Measurements from ENCODE around the gene RBMS2.
"Not testable (repeated sequence)": the region's sequence is repeated elsewhere in the genome, so short reads cannot be mapped to it uniquely, and the experiment has no call there.

The RBMS2 gene

GRCh38 chr12:56568146-56568545, 46.5 kb downstream of the RBMS2 start:
- Histone ChIP-seq H3K9me3 (ENCODE audit: control insufficient read depth, low read length) (no peaks in the 10 kb centered on the region), H3K27me3 (ENCODE audit: control insufficient read depth, insufficient read depth, low read length) (no peaks in the 10 kb centered on the region), H3K36me3 (ENCODE audit: control insufficient read depth, insufficient read depth, low read length) (no peaks in the 10 kb centered on the region), H3K4me3 (ENCODE audit: low read length) (no peak overlapping the region), H3K4me1 (ENCODE audit: control insufficient read depth, insufficient read depth, low read length) (peaks cover 11% of the 10 kb centered on the region), H3K9ac (ENCODE audit: low read length) (no peak overlapping the region)

- Histone ChIP-seq H3K27me3 (ENCODE audit: control insufficient read depth, insufficient read depth, low read length) (no peaks in the 10 kb centered on the region), H3K36me3 (ENCODE audit: control insufficient read depth, insufficient read depth, low read length) (no peaks in the 10 kb centered on the region), H3K4me1 (ENCODE audit: control insufficient read depth, insufficient read depth, low read length) (peaks cover 6% of the 10 kb centered on the region), H3K4me3 (ENCODE audit: low read length) (no peak overlapping the region), H3K9me3 (ENCODE audit: control insufficient read depth, low read length) (no peaks in the 10 kb centered on the region), H3K9ac (ENCODE audit: low read length) (no peak overlapping the region)
These were observed 49.5 kb downstream of the RBMS2 start for GRCh38 chr12:56571121-56571520.

- no peak overlapping the region for H3K4me3 ChIP-seq (ENCODE audit: low read length)
- no peaks in the 10 kb centered on the region for H3K36me3 ChIP-seq (ENCODE audit: control insufficient read depth, insufficient read depth, low read length)
- no peaks in the 10 kb centered on the region for H3K27me3 ChIP-seq (ENCODE audit: control insufficient read depth, insufficient read depth, low read length)
- H3K9me3 ChIP-seq (ENCODE audit: control insufficient read depth, low read length), result no peaks in the 10 kb centered on the region
- H3K4me1 ChIP-seq (ENCODE audit: control insufficient read depth, insufficient read depth, low read length), result peaks cover 6% of the 10 kb centered on the region
- no peak overlapping the region for H3K9ac ChIP-seq (ENCODE audit: low read length)
These were observed 50.7 kb downstream of the RBMS2 start for GRCh38 chr12:56572288-56572687.

GRCh38 chr12:56574210-56574609, 52.6 kb downstream of the RBMS2 start:
- H3K9me3 ChIP-seq (ENCODE audit: control insufficient read depth, low read length), result no peaks in the 10 kb centered on the region
- H3K36me3 ChIP-seq (ENCODE audit: control insufficient read depth, insufficient read depth, low read length), result no peaks in the 10 kb centered on the region
- no peak overlapping the region for H3K4me3 ChIP-seq (ENCODE audit: low read length)
- H3K9ac ChIP-seq (ENCODE audit: low read length), result no peak overlapping the region
- no peaks in the 10 kb centered on the region for H3K27me3 ChIP-seq (ENCODE audit: control insufficient read depth, insufficient read depth, low read length)
- H3K4me1 ChIP-seq (ENCODE audit: control insufficient read depth, insufficient read depth, low read length), result peaks cover 6% of the 10 kb centered on the region

GRCh38 chr12:56577248-56577647, 55.6 kb downstream of the RBMS2 start:
- H3K9me3 ChIP-seq (ENCODE audit: control insufficient read depth, low read length); H3K9ac ChIP-seq (ENCODE audit: low read length); H3K36me3 ChIP-seq (ENCODE audit: control insufficient read depth, insufficient read depth, low read length); H3K27me3 ChIP-seq (ENCODE audit: control insufficient read depth, insufficient read depth, low read length); H3K4me3 ChIP-seq (ENCODE audit: low read length); H3K4me1 ChIP-seq (ENCODE audit: control insufficient read depth, insufficient read depth, low read length): not testable (repeated sequence)

GRCh38 chr12:56578983-56579546, 57.4 kb downstream of the RBMS2 start:
- H3K9me3 ChIP-seq (ENCODE audit: control insufficient read depth, low read length), result no peaks in the 10 kb centered on the region
- no peaks in the 10 kb centered on the region for H3K4me1 ChIP-seq (ENCODE audit: control insufficient read depth, insufficient read depth, low read length)
- H3K9ac ChIP-seq (ENCODE audit: low read length), result no peak overlapping the region
- H3K36me3 ChIP-seq (ENCODE audit: control insufficient read depth, insufficient read depth, low read length), result peaks cover 6% of the 10 kb centered on the region
- no peaks in the 10 kb centered on the region for H3K27me3 ChIP-seq (ENCODE audit: control insufficient read depth, insufficient read depth, low read length)
- H3K4me3 ChIP-seq (ENCODE audit: low read length), result no peak overlapping the region

- Histone ChIP-seq H3K9ac (ENCODE audit: low read length) (no peak overlapping the region), H3K9me3 (ENCODE audit: control insufficient read depth, low read length) (no peaks in the 10 kb centered on the region), H3K27me3 (ENCODE audit: control insufficient read depth, insufficient read depth, low read length) (no peaks in the 10 kb centered on the region), H3K4me3 (ENCODE audit: low read length) (no peak overlapping the region), H3K4me1 (ENCODE audit: control insufficient read depth, insufficient read depth, low read length) (no peaks in the 10 kb centered on the region), H3K36me3 (ENCODE audit: control insufficient read depth, insufficient read depth, low read length) (peaks cover 8% of the 10 kb centered on the region)
These were observed 60.0 kb downstream of the RBMS2 start for GRCh38 chr12:56581418-56582145.

- no peak overlapping the region for H3K9ac ChIP-seq (ENCODE audit: low read length)
- H3K4me3 ChIP-seq (ENCODE audit: low read length), result no peak overlapping the region
- H3K27me3 ChIP-seq (ENCODE audit: control insufficient read depth, insufficient read depth, low read length), result no peaks in the 10 kb centered on the region
- H3K9me3 ChIP-seq (ENCODE audit: control insufficient read depth, low read length), result no peaks in the 10 kb centered on the region
- no peaks in the 10 kb centered on the region for H3K4me1 ChIP-seq (ENCODE audit: control insufficient read depth, insufficient read depth, low read length)
- peaks cover 11% of the 10 kb centered on the region for H3K36me3 ChIP-seq (ENCODE audit: control insufficient read depth, insufficient read depth, low read length)
These were observed 63.5 kb downstream of the RBMS2 start for GRCh38 chr12:56585098-56585497.

- H3K27me3 ChIP-seq (ENCODE audit: control insufficient read depth, insufficient read depth, low read length), result no peaks in the 10 kb centered on the region
- H3K9me3 ChIP-seq (ENCODE audit: control insufficient read depth, low read length), result no peaks in the 10 kb centered on the region
- no peak overlapping the region for H3K4me3 ChIP-seq (ENCODE audit: low read length)
- peaks cover 5% of the 10 kb centered on the region for H3K36me3 ChIP-seq (ENCODE audit: control insufficient read depth, insufficient read depth, low read length)
- no peaks in the 10 kb centered on the region for H3K4me1 ChIP-seq (ENCODE audit: control insufficient read depth, insufficient read depth, low read length)
- H3K9ac ChIP-seq (ENCODE audit: low read length), result no peak overlapping the region
These were observed 68.2 kb downstream of the RBMS2 start for GRCh38 chr12:56589783-56590182.

GRCh38 chr12:56590237-56590830, 68.7 kb downstream of the RBMS2 start:
- Histone ChIP-seq H3K27me3 (ENCODE audit: control insufficient read depth, insufficient read depth, low read length) (no peaks in the 10 kb centered on the region), H3K4me3 (ENCODE audit: low read length) (no peak overlapping the region), H3K4me1 (ENCODE audit: control insufficient read depth, insufficient read depth, low read length) (no peaks in the 10 kb centered on the region), H3K9ac (ENCODE audit: low read length) (no peak overlapping the region), H3K36me3 (ENCODE audit: control insufficient read depth, insufficient read depth, low read length) (peaks cover 5% of the 10 kb centered on the region), H3K9me3 (ENCODE audit: control insufficient read depth, low read length) (no peaks in the 10 kb centered on the region)

- H3K36me3 ChIP-seq (ENCODE audit: control insufficient read depth, insufficient read depth, low read length), result peaks cover 5% of the 10 kb centered on the region
- no peak overlapping the region for H3K4me3 ChIP-seq (ENCODE audit: low read length)
- H3K27me3 ChIP-seq (ENCODE audit: control insufficient read depth, insufficient read depth, low read length), result no peaks in the 10 kb centered on the region
- H3K9ac ChIP-seq (ENCODE audit: low read length), result no peak overlapping the region
- no peaks in the 10 kb centered on the region for H3K4me1 ChIP-seq (ENCODE audit: control insufficient read depth, insufficient read depth, low read length)
- no peaks in the 10 kb centered on the region for H3K9me3 ChIP-seq (ENCODE audit: control insufficient read depth, low read length)
These were observed 69.5 kb downstream of the RBMS2 start for GRCh38 chr12:56591126-56591525.

GRCh38 chr12:56591961-56592360, 70.3 kb downstream of the RBMS2 start:
- H3K9ac ChIP-seq (ENCODE audit: low read length), result no peak overlapping the region
- no peaks in the 10 kb centered on the region for H3K27me3 ChIP-seq (ENCODE audit: control insufficient read depth, insufficient read depth, low read length)
- H3K4me3 ChIP-seq (ENCODE audit: low read length), result no peak overlapping the region
- H3K4me1 ChIP-seq (ENCODE audit: control insufficient read depth, insufficient read depth, low read length), result no peaks in the 10 kb centered on the region
- no peaks in the 10 kb centered on the region for H3K36me3 ChIP-seq (ENCODE audit: control insufficient read depth, insufficient read depth, low read length)
- no peaks in the 10 kb centered on the region for H3K9me3 ChIP-seq (ENCODE audit: control insufficient read depth, low read length)
